DOHH2 (cell line): ENCODE results near the gene ANKRD18B.
"Not testable (repeated sequence)": the region's sequence is repeated elsewhere in the genome, so short reads cannot be mapped to it uniquely, and the experiment has no call there.

ENCODE experiments used
- CTCF ChIP-seq: fragments of 200-600 bp; sonication (generic); IDR thresholded peaks from one replicate; pipeline ENCODE4 v1.5.1; 2014; ENCODE audit warnings: antibody characterized with exemption, mild to moderate bottlenecking, low read depth, low read length; ENCODE audit not compliant: poor library complexity, severe bottlenecking
- EZH2phosphoT487 ChIP-seq: fragments of 200-600 bp; sonication (generic); IDR thresholded peaks from 2 replicates; pipeline ENCODE4 v1.6.1; 2017; ENCODE audit warnings: borderline replicate concordance, mild to moderate bottlenecking, antibody characterized with exemption, low read length, moderate library complexity, mixed read lengths

- TF ChIP-seq CTCF, EZH2phosphoT487: not testable (repeated sequence)
These were observed 80.9 kb downstream of the ANKRD18B start for GRCh38 chr9:33604936-33605335.
